ENCODE results near the gene JTB. TPM values are rescaled to one million over a fixed set of nuclear protein-coding genes. Genes with fewer than 3 reads are reported as not detected.

The JTB gene
- total RNA-seq, 1 experiment from 2014 or later = 123 TPM

- Histone ChIP-seq H3K27me3 (ENCODE audit: insufficient read depth, low read length) (no peaks in the 10 kb centered on the region), H3K9ac (ENCODE audit: low read length) (no peak overlapping the region), H3K4me2 (ENCODE audit: low read length) (no peak overlapping the region), H2AFZ (ENCODE audit: low read depth, low read length, poor library complexity, severe bottlenecking) (no peak overlapping the region), H3K27ac (ENCODE audit: low read depth, low read length) (no peak overlapping the region), H4K20me1 (ENCODE audit: insufficient read depth) (no peaks in the 10 kb centered on the region), H3K9me3 (ENCODE audit: control insufficient read depth in 1 of 2, insufficient read depth in 1 of 2, low read depth in 1 of 2, low read length in 2 of 2) (no peaks in the 10 kb centered on the region), H3K4me3 (replicated peaks in 1 of 2; ENCODE audit: low read depth in 1 of 2, low read length in 2 of 2) (no peak overlapping the region), H3K79me2 (ENCODE audit: insufficient read depth, low read length) (no peaks in the 10 kb centered on the region), H3K4me1 (ENCODE audit: control insufficient read depth in 1 of 2, insufficient read depth in 2 of 2, low read length in 2 of 2) (no peaks in the 10 kb centered on the region), H3K9me2 (ENCODE audit: insufficient read depth) (no peaks in the 10 kb centered on the region), H3K36me3 (ENCODE audit: control insufficient read depth in 1 of 2, insufficient read depth in 2 of 2, low read length in 2 of 2) (peaks cover 13 to 22% of the 10 kb centered on the region in 2 experiments; a peak in 3 of 4 replicates)
- no TSS peak for BruUV-seq (replicated peaks)
- DNase-seq (ENCODE audit: low read depth, low spot score) = no peak
- ChIA-PET CTCF (no interaction called here), POLR2A (no interaction called here), RAD21 (ENCODE audit: low non-redundant PET in 1 of 2, low total read pairs in 2 of 2, uncharacterized antibody in 2 of 2, unreplicated experiment in 2 of 2) (no interaction called here)
- TF ChIP-seq ZFX (IDR thresholded peaks at IDR 0.05) = no peak
- no peak for TF ChIP-seq EZH2 (IDR thresholded peaks at IDR 0.05)
- TF ChIP-seq POLR2A (IDR thresholded peaks at IDR 0.05; ENCODE audit: borderline replicate concordance, extremely low read depth, insufficient read depth, insufficient read length) = no peak
- TF ChIP-seq SIN3A (IDR thresholded peaks at IDR 0.05; ENCODE audit: low read depth) = no peak
- no peak for TF ChIP-seq REST (IDR thresholded peaks at IDR 0.05; ENCODE audit: low read depth)
- TF ChIP-seq SP1 (IDR thresholded peaks at IDR 0.05; ENCODE audit: low read depth) = no peak
- no peak for TF ChIP-seq CEBPB (IDR thresholded peaks at IDR 0.05; ENCODE audit: low read depth)
- TF ChIP-seq EGR1 (IDR thresholded peaks at IDR 0.05; ENCODE audit: low read depth) = no peak
- TF ChIP-seq RAD21 (IDR thresholded peaks at IDR 0.05; ENCODE audit: low read depth) = no peak
- intact Hi-C loops (cut with micrococcal nuclease) = no loop called here
- no peak for ATAC-seq
These were observed 44.0 kb downstream of the JTB start for GRCh38 chr1:153933430-153933829.

Measured in HCT116 (cell line).